Hepatocyte (in vitro differentiated cells): ENCODE results near the gene UPK3A. TPM values are rescaled to one million over a fixed set of nuclear protein-coding genes. Genes with fewer than 3 reads are reported as not detected.
"Not testable (repeated sequence)": the region's sequence is repeated elsewhere in the genome, so short reads cannot be mapped to it uniquely, and the experiment has no call there.

Experiments
- DNase-seq: peaks from one replicate; pipeline ENCODE4 v3.0.0-alpha.2; 2016; ENCODE audit warnings: low spot score
- H2AFZ ChIP-seq: fragments of 200-600 bp; sonication (generic); 2 replicates; pipeline ENCODE4 v1.6.0; 2016; ENCODE audit warnings: antibody characterized with exemption, mild to moderate bottlenecking
- H3K27ac ChIP-seq: fragments of 200-600 bp; sonication (generic); 2 replicates; pipeline ENCODE4 v1.5.1; 2016; ENCODE audit warnings: mild to moderate bottlenecking
- H3K27me3 ChIP-seq: fragments of 200-600 bp; sonication (generic); 2 replicates; pipeline ENCODE4 v1.6.1; 2016
- H3K36me3 ChIP-seq: fragments of 200-600 bp; sonication (generic); replicated peaks from 2 replicates; pipeline ENCODE4 v1.5.1; 2016; ENCODE audit warnings: low read depth; ENCODE audit not compliant: insufficient read depth
- H3K4me1 ChIP-seq: fragments of 200-600 bp; sonication (generic); 2 replicates; pipeline ENCODE4 v1.5.1; 2016; ENCODE audit warnings: mild to moderate bottlenecking, moderate library complexity; ENCODE audit not compliant: insufficient read depth
- H3K4me2 ChIP-seq: fragments of 200-600 bp; sonication (generic); 2 replicates; pipeline ENCODE4 v1.6.0; 2016
- H3K4me3 ChIP-seq: fragments of 200-600 bp; sonication (generic); 2 replicates; pipeline ENCODE4 v1.5.1; 2016; ENCODE audit warnings: mild to moderate bottlenecking
- H3K79me2 ChIP-seq: fragments of 200-600 bp; sonication (generic); 2 replicates; pipeline ENCODE4 v1.6.0; 2017; ENCODE audit warnings: mild to moderate bottlenecking
- H3K9me2 ChIP-seq: fragments of 200-600 bp; sonication (generic); replicated peaks from 2 replicates; pipeline ENCODE4 v1.6.0; 2017; ENCODE audit warnings: mild to moderate bottlenecking; ENCODE audit not compliant: insufficient read depth
- H3K9me3 ChIP-seq: fragments of 200-600 bp; sonication (generic); 2 replicates; pipeline ENCODE4 v1.5.1; 2016; ENCODE audit warnings: low read depth, mild to moderate bottlenecking
- H4K20me1 ChIP-seq: fragments of 200-600 bp; sonication (generic); 2 replicates; pipeline ENCODE4 v1.6.0; 2016; ENCODE audit warnings: mild to moderate bottlenecking; ENCODE audit not compliant: insufficient read depth, poor library complexity, severe bottlenecking
- CTCF ChIP-seq: fragments of 200-600 bp; sonication (generic); IDR thresholded peaks from 2 replicates; pipeline ENCODE4 v1.5.1; 2016; ENCODE audit warnings: antibody characterized with exemption, mild to moderate bottlenecking; ENCODE audit not compliant: poor library complexity
- EZH2 ChIP-seq: fragments of 200-600 bp; sonication (generic); IDR thresholded peaks from 2 replicates; pipeline ENCODE4 v1.6.1; 2016; ENCODE audit warnings: antibody characterized with exemption, mild to moderate bottlenecking, borderline replicate concordance
- EZH2phosphoT487 ChIP-seq: fragments of 200-600 bp; sonication (generic); IDR thresholded peaks from one replicate; pipeline ENCODE4 v1.6.1; 2018; ENCODE audit warnings: antibody characterized with exemption, mild to moderate bottlenecking, low read depth, moderate library complexity; ENCODE audit not compliant: unreplicated experiment, severe bottlenecking
- WGBS: methylation state at CpG from one replicate; pipeline ENCODE4 v1.1.6; 2016; ENCODE audit warnings: low lambda C conversion rate; ENCODE audit errors: missing lambda C conversion rate; 5-methylcytosine and 5-hydroxymethylcytosine counted together
- polyA plus RNA-seq: library from polyadenylated mRNA; unstranded; fragments of >200 nt; fragmentation: Nextera tagmentation; extraction: Ambion mirVana; gene quantifications from 2 replicates; pipeline ENCODE4 v1.2.1, GENCODE V29; 2016
- total RNA-seq: library from RNA; depleted of rRNA; stranded (reverse); fragments of >200 nt; gene quantifications from 2 replicates; pipeline ENCODE4 v1.2.3, GENCODE V29; 2014

Gene UPK3A
- total and polyA plus RNA-seq, 2 experiments from 2014 or later: 14.9 to 41.8 TPM

- Histone ChIP-seq H3K27me3 (no peaks in the 10 kb centered on the region), H3K36me3 (no peaks in the 10 kb centered on the region), H4K20me1 (no peaks in the 10 kb centered on the region), H3K4me3 (no peak overlapping the region), H3K27ac (no peak overlapping the region), H2AFZ (no peak overlapping the region), H3K79me2 (no peaks in the 10 kb centered on the region), H3K9me2 (no peaks in the 10 kb centered on the region), H3K9me3 (no peaks in the 10 kb centered on the region), H3K4me2 (no peak overlapping the region), H3K4me1 (no peaks in the 10 kb centered on the region)
- 70% methylated on average over 10 of the region's 10 CpGs for WGBS
- no peak for DNase-seq
- no peak for TF ChIP-seq CTCF
- TF ChIP-seq EZH2phosphoT487: no peak
- no peak for TF ChIP-seq EZH2
Observed at GRCh38 chr22:45253039-45253641, 31.6 kb upstream of the UPK3A start.

GRCh38 chr22:45254388-45254787 is 30.4 kb upstream of the UPK3A start:
- Histone ChIP-seq H3K36me3 (no peaks in the 10 kb centered on the region), H3K27me3 (no peaks in the 10 kb centered on the region), H3K79me2 (no peaks in the 10 kb centered on the region), H3K4me2 (no peak overlapping the region), H2AFZ (no peak overlapping the region), H3K9me3 (no peaks in the 10 kb centered on the region), H4K20me1 (no peaks in the 10 kb centered on the region), H3K27ac (no peak overlapping the region), H3K4me3 (no peak overlapping the region), H3K4me1 (no peaks in the 10 kb centered on the region), H3K9me2 (no peaks in the 10 kb centered on the region)
- TF ChIP-seq CTCF (no peak), EZH2phosphoT487 (no peak)
- no peak for DNase-seq
- 96% methylated on average over 7 of the region's 7 CpGs for WGBS

GRCh38 chr22:45254789-45255278 is 29.9 kb upstream of the UPK3A start:
- Histone ChIP-seq H3K9me3 (no peaks in the 10 kb centered on the region), H3K79me2 (no peaks in the 10 kb centered on the region), H3K27ac (no peak overlapping the region), H3K4me2 (no peak overlapping the region), H4K20me1 (no peaks in the 10 kb centered on the region), H3K36me3 (no peaks in the 10 kb centered on the region), H3K4me3 (no peak overlapping the region), H3K4me1 (no peaks in the 10 kb centered on the region), H3K27me3 (no peaks in the 10 kb centered on the region), H3K9me2 (no peaks in the 10 kb centered on the region), H2AFZ (no peak overlapping the region)
- TF ChIP-seq EZH2: no peak
- TF ChIP-seq EZH2phosphoT487: no peak
- no peak for TF ChIP-seq CTCF
- WGBS: 91% methylated on average over 6 of the region's 6 CpGs
- no peak for DNase-seq

- H3K9me3 ChIP-seq, H3K4me3 ChIP-seq, H3K36me3 ChIP-seq, H3K9me2 ChIP-seq, H2AFZ ChIP-seq, H3K27me3 ChIP-seq, H3K4me1 ChIP-seq, H3K4me2 ChIP-seq, H3K79me2 ChIP-seq, DNase-seq, H3K27ac ChIP-seq, H4K20me1 ChIP-seq: not testable (repeated sequence)
- WGBS: 96% methylated on average over 4 of the region's 4 CpGs
Observed at GRCh38 chr22:45257941-45258340, 26.8 kb upstream of the UPK3A start.
